ES-I3 (cell line): Measurements from ENCODE around the gene RNGTT.
"Not testable (repeated sequence)": the region's sequence is repeated elsewhere in the genome, so short reads cannot be mapped to it uniquely, and the experiment has no call there.

Experiments
- H3K36me3 ChIP-seq: 2 replicates; pipeline ENCODE4 v1.6.1; 2013; ENCODE audit warnings: mild to moderate bottlenecking, low read length, control low read depth, moderate library complexity; ENCODE audit not compliant: insufficient read depth
- H3K4me1 ChIP-seq: 2 replicates; pipeline ENCODE4 v1.6.1; 2013; ENCODE audit warnings: mild to moderate bottlenecking, control low read depth, low read length; ENCODE audit not compliant: insufficient read depth
- H3K9ac ChIP-seq: 2 replicates; pipeline ENCODE4 v1.6.1; 2013; ENCODE audit warnings: low read depth, mild to moderate bottlenecking, low read length, moderate library complexity
- H3K9me3 ChIP-seq: 2 replicates; pipeline ENCODE4 v1.6.1; 2013; ENCODE audit warnings: mild to moderate bottlenecking, low read length, moderate library complexity; ENCODE audit not compliant: control insufficient read depth, insufficient read depth

The RNGTT gene

DNA sequence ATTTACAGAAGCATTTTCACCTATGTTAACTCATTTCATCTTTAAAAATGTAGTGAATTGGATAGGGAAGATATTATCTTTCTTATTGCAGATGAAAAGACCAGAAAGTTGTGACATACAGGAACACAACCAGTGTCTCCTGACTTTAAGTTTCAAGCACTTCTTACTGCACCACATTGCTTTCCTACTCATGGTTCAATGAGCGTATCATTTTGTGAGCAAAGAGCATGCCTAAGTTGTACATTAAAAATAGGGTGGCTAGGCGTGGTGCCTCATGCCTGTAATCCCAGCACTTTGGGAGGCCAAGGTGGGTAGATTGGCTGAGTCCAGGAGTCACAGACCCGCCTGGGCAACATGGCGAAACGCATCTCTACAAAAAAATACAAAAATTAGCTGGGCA is 21.2 kb upstream of the RNGTT start:
- no peaks in the 10 kb centered on the region for H3K36me3 ChIP-seq
- H3K4me1 ChIP-seq = no peaks in the 10 kb centered on the region

DNA sequence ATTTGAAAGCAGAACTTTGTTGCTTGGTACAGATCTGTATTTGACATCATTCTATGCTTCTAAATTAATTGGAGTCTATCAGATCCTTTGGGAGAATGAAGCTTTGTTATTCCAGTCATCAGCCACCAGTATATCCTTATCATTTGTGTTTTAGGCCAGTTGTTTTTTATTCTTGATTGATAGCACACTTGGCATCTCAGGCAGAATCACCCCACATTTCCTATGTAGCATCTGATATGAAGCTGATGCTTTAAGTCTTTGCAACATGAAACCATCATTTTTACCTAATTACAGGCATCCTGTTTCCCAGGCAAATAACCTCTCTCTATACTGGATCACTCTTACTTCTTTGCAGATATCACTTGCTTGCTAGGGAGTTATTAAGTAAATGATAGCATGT is 20.7 kb upstream of the RNGTT start:
- Histone ChIP-seq H3K36me3 (no peaks in the 10 kb centered on the region), H3K4me1 (no peaks in the 10 kb centered on the region), H3K9me3 (no peaks in the 10 kb centered on the region), H3K9ac (no peak overlapping the region)

More for the DNA sequence above, 21.2 kb upstream of the RNGTT start:
- Histone ChIP-seq H3K9ac (no peak overlapping the region), H3K9me3 (no peaks in the 10 kb centered on the region)

GRCh38 chr6:88983532-88983931 is 20.1 kb upstream of the RNGTT start:
- H3K36me3 ChIP-seq = no peaks in the 10 kb centered on the region
- no peak overlapping the region for H3K9ac ChIP-seq
- no peaks in the 10 kb centered on the region for H3K4me1 ChIP-seq
- H3K9me3 ChIP-seq = no peaks in the 10 kb centered on the region

DNA sequence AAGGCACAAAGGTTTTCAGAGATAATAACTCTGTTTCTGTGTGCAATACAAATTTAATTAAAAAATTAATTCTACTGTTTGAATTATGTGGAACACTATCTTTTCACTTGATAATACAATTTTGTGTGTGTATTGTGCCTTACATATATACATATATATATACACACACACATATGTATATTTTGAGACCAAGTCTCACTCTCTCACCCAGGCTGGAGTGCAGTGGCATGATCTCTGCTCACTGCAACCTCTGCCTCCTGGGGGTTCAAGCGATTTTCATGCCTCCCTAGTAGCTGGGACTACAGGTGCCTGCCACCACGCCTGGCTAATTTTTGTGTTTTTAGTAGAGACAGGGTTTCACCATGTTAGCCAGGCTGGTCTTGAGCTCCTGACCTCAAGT is 19.7 kb upstream of the RNGTT start:
- H3K9me3 ChIP-seq, H3K4me1 ChIP-seq, H3K9ac ChIP-seq, H3K36me3 ChIP-seq: not testable (repeated sequence)

- H3K4me1 ChIP-seq = no peaks in the 10 kb centered on the region
- no peaks in the 10 kb centered on the region for H3K36me3 ChIP-seq
- no peaks in the 10 kb centered on the region for H3K9me3 ChIP-seq
- no peak overlapping the region for H3K9ac ChIP-seq
Measured at GRCh38 chr6:88982720-88983119, 19.3 kb upstream of the RNGTT start.

GRCh38 chr6:88975369-88975768 is 12.0 kb upstream of the RNGTT start:
- H3K4me1 ChIP-seq = peaks cover 5% of the 10 kb centered on the region; the same call in 1 of the 2 replicates
- H3K9ac ChIP-seq = no peak overlapping the region
- no peaks in the 10 kb centered on the region for H3K36me3 ChIP-seq
- no peaks in the 10 kb centered on the region; the same call in 1 of the 2 replicates for H3K9me3 ChIP-seq

DNA sequence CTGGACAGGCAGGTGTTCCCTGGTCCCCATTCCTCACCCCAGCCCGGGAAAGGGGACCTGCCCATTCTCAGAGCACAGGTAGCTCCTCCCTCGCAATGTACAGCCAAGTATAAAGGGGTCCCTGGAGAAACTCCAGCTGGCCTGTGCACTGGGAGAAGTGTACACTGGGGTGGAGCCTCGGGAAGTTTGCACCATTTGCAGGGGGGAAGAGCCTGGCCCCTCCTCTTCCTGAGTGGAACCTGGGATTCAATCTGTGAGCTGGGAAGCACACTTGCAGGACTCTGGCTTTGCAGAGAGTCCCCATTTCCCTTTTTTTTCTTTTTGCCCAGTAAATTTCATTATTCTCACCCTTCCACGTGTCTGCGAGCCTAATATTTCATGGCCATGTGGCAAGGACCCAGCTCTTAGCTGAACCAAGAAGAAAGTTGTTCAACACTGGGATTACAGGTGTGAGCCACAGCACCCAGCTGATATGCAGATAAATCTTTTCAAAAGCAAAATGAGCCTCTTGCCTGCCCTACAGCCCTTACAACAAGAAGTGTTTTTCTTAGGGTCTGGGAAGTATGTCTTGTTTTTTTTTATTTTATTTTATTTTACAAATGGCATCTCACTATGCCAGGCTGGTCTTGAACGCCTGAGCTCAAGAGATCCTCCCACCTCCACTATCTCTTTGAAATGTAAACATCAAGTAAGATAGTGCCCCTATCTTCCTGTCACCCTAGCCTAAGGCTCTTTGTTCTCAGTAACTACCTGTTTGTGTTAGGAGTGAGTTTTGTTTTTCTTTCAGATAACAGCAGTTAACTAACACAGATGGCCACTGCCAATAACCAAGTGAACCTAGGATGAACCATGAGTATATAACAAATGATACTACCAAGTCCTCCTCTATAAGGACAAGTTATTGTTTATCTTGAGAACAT is 9.3 kb upstream of the RNGTT start:
- Histone ChIP-seq H3K36me3 (no peaks in the 10 kb centered on the region), H3K9ac (no peak overlapping the region), H3K4me1 (peaks cover 5% of the 10 kb centered on the region; the same call in 1 of the 2 replicates), H3K9me3 (no peaks in the 10 kb centered on the region; the same call in none of the 2 replicates)

DNA sequence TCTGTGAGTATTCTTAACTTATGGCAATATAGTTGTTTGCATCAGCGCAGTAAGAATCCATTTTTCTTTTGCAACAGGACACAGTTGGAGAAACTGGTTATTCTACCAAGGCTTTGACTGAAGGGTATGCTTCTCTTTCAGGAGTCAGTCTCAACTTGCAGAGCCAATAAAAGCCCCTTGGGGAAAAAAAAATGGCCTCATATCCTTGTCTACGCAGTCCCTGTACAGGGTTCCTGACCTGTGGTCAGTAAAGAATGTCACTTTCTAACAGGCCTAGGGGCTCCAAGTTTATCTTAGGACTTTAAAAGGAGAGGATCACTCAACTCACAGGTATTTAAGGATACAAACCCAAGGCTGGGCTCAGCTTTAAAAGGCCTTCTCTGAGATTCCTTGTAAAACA is 6.9 kb upstream of the RNGTT start:
- peaks cover 5% of the 10 kb centered on the region; the same call in 1 of the 2 replicates for H3K4me1 ChIP-seq
- H3K36me3 ChIP-seq = no peaks in the 10 kb centered on the region
- no peak overlapping the region for H3K9ac ChIP-seq
- H3K9me3 ChIP-seq = no peaks in the 10 kb centered on the region; the same call in none of the 2 replicates

DNA sequence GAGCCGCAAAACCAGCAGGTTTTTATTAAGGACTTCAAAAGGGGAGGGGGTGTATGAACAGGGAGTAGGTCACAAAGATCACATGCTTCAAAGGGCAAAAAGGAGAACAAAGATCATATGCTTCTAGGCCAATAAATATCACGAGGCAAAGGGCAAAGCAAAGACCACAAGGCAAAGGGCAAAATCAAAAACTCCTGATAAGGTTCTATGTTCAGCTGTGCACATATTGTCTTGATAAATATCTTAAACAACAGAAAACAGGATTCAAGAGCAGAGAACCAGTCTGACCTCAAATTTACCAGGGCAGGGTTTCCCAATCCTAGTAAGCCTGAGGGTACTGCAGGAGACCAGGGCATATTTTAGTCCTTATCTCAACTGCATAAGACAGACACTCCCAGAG is 5.8 kb upstream of the RNGTT start:
- not testable (repeated sequence) for H3K4me1 ChIP-seq, H3K9ac ChIP-seq, H3K9me3 ChIP-seq, H3K36me3 ChIP-seq

GRCh38 chr6:88967891-88968290 is 4.5 kb upstream of the RNGTT start:
- Histone ChIP-seq H3K9ac (no peak overlapping the region), H3K36me3 (no peaks in the 10 kb centered on the region), H3K9me3 (no peaks in the 10 kb centered on the region; the same call in none of the 2 replicates), H3K4me1 (peaks cover 7% of the 10 kb centered on the region; the same call in 1 of the 2 replicates)

- H3K4me1 ChIP-seq = 0 out of 2 replicates have a peak, but pooled peaks cover 3% of the 10 kb centered on the region
- H3K36me3 ChIP-seq = no peaks in the 10 kb centered on the region
- no peaks in the 10 kb centered on the region; the same call in none of the 2 replicates for H3K9me3 ChIP-seq
- peak overlapping the region; percentile 6; the same call in 1 of the 2 replicates for H3K9ac ChIP-seq
Measured at GRCh38 chr6:88965691-88966090, 2.3 kb upstream of the RNGTT start.

GRCh38 chr6:88964509-88964908 is 1.1 kb upstream of the RNGTT start:
- H3K4me1 ChIP-seq = 0 out of 2 replicates have a peak, but pooled peaks cover 3% of the 10 kb centered on the region
- no peaks in the 10 kb centered on the region; the same call in 1 of the 2 replicates for H3K9me3 ChIP-seq
- no peaks in the 10 kb centered on the region for H3K36me3 ChIP-seq
- peak overlapping the region; percentile 73; the same call in 1 of the 2 replicates for H3K9ac ChIP-seq

DNA sequence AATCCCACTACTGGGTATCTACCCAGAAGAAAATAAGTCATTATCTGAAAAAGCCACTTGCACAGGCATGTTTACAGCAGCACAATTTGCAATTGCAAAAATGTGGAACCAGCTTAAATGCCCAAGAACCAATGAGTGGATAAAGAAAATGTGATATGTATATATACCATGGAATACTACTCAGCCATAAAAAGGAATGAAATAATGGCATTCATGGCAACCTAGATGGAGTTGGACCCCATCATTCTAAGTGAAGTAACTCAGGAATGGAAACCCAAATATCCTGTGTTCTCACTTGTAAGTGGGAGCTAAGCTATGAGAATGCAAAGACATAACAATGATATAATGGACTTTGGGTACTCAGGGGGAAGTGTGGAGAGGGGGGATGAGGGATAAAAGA is 4.6 kb downstream of the RNGTT start:
- H3K9ac ChIP-seq = no peak overlapping the region
- H3K4me1 ChIP-seq = no peaks in the 10 kb centered on the region
- H3K9me3 ChIP-seq = peaks cover 11% of the 10 kb centered on the region; the same call in 1 of the 2 replicates
- no peaks in the 10 kb centered on the region for H3K36me3 ChIP-seq

DNA sequence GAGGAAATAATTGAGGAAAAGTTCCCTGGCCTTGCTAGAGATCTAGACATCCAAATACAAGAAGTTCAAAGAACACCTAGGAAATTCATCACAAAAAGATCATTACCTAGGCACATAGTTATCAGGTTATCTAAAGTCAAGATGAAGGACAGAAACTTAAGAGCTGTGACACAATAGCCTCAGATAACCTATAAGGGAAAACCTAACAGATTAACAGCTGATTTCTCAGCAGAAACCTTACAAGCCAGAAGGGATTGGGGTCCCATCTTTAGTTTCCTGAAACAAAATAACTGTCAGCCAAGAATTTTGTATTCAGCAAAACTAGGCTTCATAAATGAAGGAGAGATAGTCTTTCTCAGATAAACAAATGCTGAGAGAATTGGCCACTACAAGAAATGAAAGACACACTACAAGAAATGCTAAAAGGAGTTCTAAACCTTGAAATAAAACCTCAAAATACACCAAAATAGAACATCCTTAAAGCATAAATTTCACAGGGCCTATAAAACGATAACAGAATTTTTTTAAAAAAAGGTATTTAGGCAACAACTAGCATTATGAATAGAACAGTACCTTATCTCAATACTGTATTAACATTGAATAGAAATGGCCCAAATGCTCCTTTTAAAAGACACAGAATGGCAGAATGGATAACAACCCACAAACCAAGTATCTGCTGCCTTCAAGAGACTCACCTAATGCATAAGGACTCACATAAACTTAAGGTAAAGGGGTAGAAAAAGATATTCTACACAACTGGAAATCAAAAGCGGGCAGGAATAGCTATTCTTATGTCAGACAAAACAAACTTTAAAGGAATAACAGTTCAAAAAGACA is 9.7 kb downstream of the RNGTT start:
- Histone ChIP-seq H3K9me3 (peaks cover 15% of the 10 kb centered on the region; the same call in 1 of the 2 replicates), H3K4me1 (no peaks in the 10 kb centered on the region), H3K9ac (no peak overlapping the region), H3K36me3 (no peaks in the 10 kb centered on the region)
